ENCODE measurements around the gene MAP2K5. TPM values are rescaled to one million over a fixed set of nuclear protein-coding genes. Genes with fewer than 3 reads are reported as not detected.

Gene MAP2K5
- total and polyA plus RNA-seq, 9 of the 15 experiments (the other 6 are each of a cell fraction or from before 2014, with no cell fraction given): 0.41 to 16.5 (median 7.5) TPM

- ChIA-PET CTCF (ENCODE audit: low intra/inter-chr PET ratio) (no interaction called here), POLR2A (no interaction called here)
- 73% methylated on average over 3 of the region's 3 CpGs for WGBS (ENCODE audit: insufficient coverage, low coverage, missing lambda C conversion rate)
- H3K4me1 ChIP-seq (replicated peaks in 1 of 2; ENCODE audit: control insufficient read depth in 2 of 2, insufficient read depth in 2 of 2, low read length in 2 of 2): no peaks in the 10 kb centered on the region; a peak in 1 of 5 replicates
- intact Hi-C loops (cut with micrococcal nuclease) (no loop called here), in situ Hi-C loops (cut with MboI) (no loop called here)
- H2AFZ ChIP-seq (ENCODE audit: low read depth, low read length): no peak overlapping the region
- TF ChIP-seq ZFP91 (CRISPR knock-in tag; IDR thresholded peaks at IDR 0.05): no peak
- no peak for TF ChIP-seq NBN (IDR thresholded peaks at IDR 0.05; ENCODE audit: low read depth)
- no peak for TF ChIP-seq ZNF354B (CRISPR knock-in tag; IDR thresholded peaks at IDR 0.05)
- ATAC-seq (no peak), DNase-seq (ENCODE audit: extremely low read depth in 1 of 4, low spot score in 3 of 4) (no peak), FAIRE-seq (no peak)
- no peaks in the 10 kb centered on the region for H3K27me3 ChIP-seq (ENCODE audit: control insufficient read depth in 2 of 2, insufficient read depth in 2 of 2, low read length in 2 of 2)
- no peak overlapping the region for H3K27ac ChIP-seq (ENCODE audit: extremely low read depth, low read depth, low read length)
- H3K36me3 ChIP-seq (ENCODE audit: control insufficient read depth, insufficient read depth, low read length): peaks cover 3% of the 10 kb centered on the region; the same call in 2 of the 3 replicates
- no peaks in the 10 kb centered on the region for H4K20me1 ChIP-seq (replicated peaks; ENCODE audit: control insufficient read depth, insufficient read depth, low read length)
- H3K79me2 ChIP-seq (ENCODE audit: control insufficient read depth, insufficient read depth, low read length): no peaks in the 10 kb centered on the region
- H3K4me3 ChIP-seq: no peak overlapping the region
- no peak overlapping the region for H3K4me2 ChIP-seq (ENCODE audit: insufficient read depth, low read length)
- no TSS peak for BruUV-seq (replicated peaks)
- H3K9ac ChIP-seq (ENCODE audit: insufficient read depth in 1 of 2, low read depth in 2 of 2, low read length in 2 of 2): no peak overlapping the region
- H3K9me3 ChIP-seq (replicated peaks; ENCODE audit: control insufficient read depth, insufficient read depth, low read depth, low read length): no peaks in the 10 kb centered on the region
- no peaks in the 10 kb centered on the region for H3K9me1 ChIP-seq (ENCODE audit: control insufficient read depth, insufficient read depth, low read length)
Measured at GRCh38 chr15:67564968-67565345, 22.5 kb downstream of the MAP2K5 start.

GRCh38 chr15:67569668-67570067 lies 27.2 kb downstream of the MAP2K5 start:
- no peak for DNase-seq (ENCODE audit: extremely low read depth in 1 of 4, low spot score in 3 of 4)
- FAIRE-seq: no peak
- Histone ChIP-seq H3K27ac (ENCODE audit: extremely low read depth, low read depth, low read length) (no peak overlapping the region), H2AFZ (ENCODE audit: low read depth, low read length) (no peak overlapping the region), H3K4me1 (replicated peaks in 1 of 2; ENCODE audit: control insufficient read depth in 2 of 2, insufficient read depth in 2 of 2, low read length in 2 of 2) (no peaks in the 10 kb centered on the region), H3K4me3 (no peak overlapping the region), H3K27me3 (ENCODE audit: control insufficient read depth in 2 of 2, insufficient read depth in 2 of 2, low read length in 2 of 2) (no peaks in the 10 kb centered on the region), H3K36me3 (ENCODE audit: control insufficient read depth, insufficient read depth, low read length) (no peaks in the 10 kb centered on the region; the same call in 2 of the 3 replicates), H3K9ac (ENCODE audit: insufficient read depth in 1 of 2, low read depth in 2 of 2, low read length in 2 of 2) (no peak overlapping the region), H3K79me2 (ENCODE audit: control insufficient read depth, insufficient read depth, low read length) (no peaks in the 10 kb centered on the region), H3K9me3 (replicated peaks; ENCODE audit: control insufficient read depth, insufficient read depth, low read depth, low read length) (no peaks in the 10 kb centered on the region), H3K4me2 (ENCODE audit: insufficient read depth, low read length) (no peak overlapping the region), H4K20me1 (replicated peaks; ENCODE audit: control insufficient read depth, insufficient read depth, low read length) (no peaks in the 10 kb centered on the region), H3K9me1 (ENCODE audit: control insufficient read depth, insufficient read depth, low read length) (no peaks in the 10 kb centered on the region)
- ATAC-seq: no peak
- ChIA-PET POLR2A (interaction anchor here (1.1 kb wide), 1 partner anchor 15 kb away, joined by 3 read pairs; no protein-coding TSS in a partner anchor), CTCF (ENCODE audit: low intra/inter-chr PET ratio) (no interaction called here)
- 61% methylated on average over 3 of the region's 3 CpGs for WGBS (ENCODE audit: insufficient coverage, low coverage, missing lambda C conversion rate)
- intact Hi-C loops (cut with micrococcal nuclease): no loop called here
- BruUV-seq (replicated peaks): no TSS peak
- in situ Hi-C loops (cut with MboI): no loop called here
- TF ChIP-seq ZNF280B (CRISPR knock-in tag; IDR thresholded peaks at IDR 0.05) (no peak), RBM17 (IDR thresholded peaks at IDR 0.05; ENCODE audit: borderline replicate concordance, low read depth, low read length) (no peak), HIVEP1 (CRISPR knock-in tag; IDR thresholded peaks at IDR 0.05) (no peak), CTCFL (IDR thresholded peaks at IDR 0.05; ENCODE audit: borderline replicate concordance, insufficient read depth, low read depth, low read length, poor library complexity, severe bottlenecking) (no peak), ZNF239 (CRISPR knock-in tag; IDR thresholded peaks at IDR 0.05) (no peak), PHF21A (IDR thresholded peaks at IDR 0.05; ENCODE audit: borderline replicate concordance, low read depth) (no peak)
